GM12878 (cell line): ENCODE measurements around the gene MLN. TPM values are rescaled to one million over a fixed set of nuclear protein-coding genes. Genes with fewer than 3 reads are reported as not detected.

Experiments
- ATAC-seq: fragments of 200-7000 bp; cut with Tn5 transposase; 3 replicates; pipeline ENCODE4 v1.9.1; 2020; ENCODE audit warnings: mild to moderate bottlenecking, moderate library complexity
- BruUV-seq: library from RNA; stranded (reverse); fragments of 400-500 nt; replicated peaks from 2 replicates; lab custom pipeline; 2021; lab: Mats Ljungman, UMichigan
- CTCF ChIA-PET: fragments of 300-600 bp; sonication (Branson Sonifier 250); formaldehyde crosslinking; extraction: SDS; loops from one replicate; lab custom pipeline; 2021; ENCODE audit warnings: inconsistent platforms; lab: Yijun Ruan, JAX
- POLR2A ChIA-PET: fragments of 350-600 bp; formaldehyde crosslinking; extraction: SDS; loops from one replicate; lab custom pipeline; 2021; ENCODE audit warnings: inconsistent platforms; lab: Charles Lee
- RAD21 ChIA-PET: fragments of 300-600 bp; sonication (Branson Sonifier 250); formaldehyde crosslinking; loops from one replicate; lab custom pipeline; 2023; ENCODE audit warnings: antibody characterized with exemption; ENCODE audit not compliant: unreplicated experiment; lab: Charles Lee
- SMC1A ChIA-PET: fragments of 300-600 bp; sonication (Branson Sonifier 250); formaldehyde crosslinking; loops from one replicate; lab custom pipeline; 2023; ENCODE audit not compliant: unreplicated experiment, uncharacterized antibody; lab: Charles Lee
- DNase-seq: peaks from one replicate; pipeline ENCODE4 v3.0.0-alpha.2; 2011; ENCODE audit warnings: low read depth, low spot score
- FAIRE-seq: peaks from 3 replicates; lab custom pipeline; 2011; peaks lifted over from hg19 to GRCh38; lab: Jason Lieb, UNC
- H2AFZ ChIP-seq: 2 replicates; pipeline ENCODE4 v1.6.0; 2011; ENCODE audit warnings: low read depth, low read length, control low read depth; ENCODE audit not compliant: control insufficient read depth
- H3K27ac ChIP-seq: 2 replicates; pipeline ENCODE4 v1.5.1; 2011; ENCODE audit warnings: control low read depth; ENCODE audit not compliant: control insufficient read depth, insufficient read depth
- H3K27me3 ChIP-seq, 2 experiments: replicated peaks in 1 of 2; 2 replicates each; pipeline versions ENCODE4 v1.6.0 to v1.6.1; 2011; ENCODE audit warnings: low read length in 1 of 2; ENCODE audit not compliant: control insufficient read depth in 2 of 2, insufficient read depth in 2 of 2
- H3K36me3 ChIP-seq, 2 experiments: 2 replicates each; pipeline ENCODE4 v1.5.1; 2011; ENCODE audit warnings: low read length in 1 of 2; ENCODE audit not compliant: control insufficient read depth in 2 of 2, insufficient read depth in 2 of 2
- H3K4me1 ChIP-seq: 2 replicates; pipeline ENCODE4 v1.6.1; 2011; ENCODE audit warnings: mild to moderate bottlenecking, low read length, moderate library complexity, mixed read lengths; ENCODE audit not compliant: control insufficient read depth, insufficient read depth
- H3K4me2 ChIP-seq: 2 replicates; pipeline ENCODE4 v1.6.0; 2011; ENCODE audit warnings: control low read depth; ENCODE audit not compliant: control insufficient read depth, insufficient read depth
- H3K4me3 ChIP-seq: fragments of 200-600 bp; sonication (generic); 2 replicates; pipeline ENCODE4 v1.5.1; 2016
- H3K79me2 ChIP-seq: 2 replicates; pipeline ENCODE4 v1.6.0; 2011; ENCODE audit warnings: low read length; ENCODE audit not compliant: control insufficient read depth, insufficient read depth
- H3K9ac ChIP-seq: 2 replicates; pipeline ENCODE4 v1.8.0; 2011; ENCODE audit warnings: low read length, control low read depth, mixed read lengths; ENCODE audit not compliant: control insufficient read depth, insufficient read depth
- H3K9me3 ChIP-seq: replicated peaks from 3 replicates; pipeline ENCODE4 v1.5.1; 2011; ENCODE audit warnings: mild to moderate bottlenecking, low read length; ENCODE audit not compliant: control insufficient read depth, insufficient read depth
- H4K20me1 ChIP-seq: 2 replicates; pipeline ENCODE4 v1.6.0; 2011; ENCODE audit not compliant: control insufficient read depth, insufficient read depth
- ATF3 ChIP-seq: IDR thresholded peaks from 2 replicates; pipeline ENCODE4 v1.6.1; 2011; ENCODE audit warnings: low read depth, mild to moderate bottlenecking, low read length, moderate library complexity, borderline replicate concordance; ENCODE audit errors: extremely low read depth
- BRCA1 ChIP-seq: IDR thresholded peaks from 2 replicates; pipeline ENCODE4 v1.6.1; 2011; ENCODE audit warnings: low read depth, low read length, improper control_type of control experiment
- CEBPB ChIP-seq, 2 experiments: fragments of 150-350 bp in 1 of 2; IDR thresholded peaks; 2 replicates each; pipeline ENCODE4 v1.6.1; 2012 to 2014; ENCODE audit warnings: low read depth in 2 of 2, low read length in 2 of 2, borderline replicate concordance in 1 of 2, inconsistent platforms in 1 of 2
- CHD1 ChIP-seq: IDR thresholded peaks from 2 replicates; pipeline ENCODE4 v1.6.1; 2012; ENCODE audit warnings: low read depth, low read length, improper control_type of control experiment
- DPF2 ChIP-seq: fragments of 450-650 bp; IDR thresholded peaks from 2 replicates; pipeline ENCODE4 v1.6.1; 2017; ENCODE audit warnings: mild to moderate bottlenecking
- GABPA ChIP-seq: IDR thresholded peaks from 2 replicates; pipeline ENCODE4 v1.6.1; 2014; ENCODE audit warnings: antibody characterized with exemption, low read depth, mild to moderate bottlenecking, inconsistent platforms
- IKZF1 ChIP-seq: fragments of 450-650 bp; conservative IDR thresholded peaks from 2 replicates; pipeline ENCODE4 v1.6.1; 2017; ENCODE audit warnings: antibody characterized with exemption, mild to moderate bottlenecking
- KDM1A ChIP-seq: fragments of 200-600 bp; sonication (generic); IDR thresholded peaks from 2 replicates; pipeline ENCODE4 v1.6.1; 2016; ENCODE audit warnings: borderline replicate concordance
- NFYA ChIP-seq: IDR thresholded peaks from 2 replicates; pipeline ENCODE4 v1.6.1; 2011; ENCODE audit warnings: low read depth, mild to moderate bottlenecking, low read length, improper control_type of control experiment, borderline replicate concordance
- NR2F1 ChIP-seq: fragments of 450-650 bp; conservative IDR thresholded peaks from 2 replicates; pipeline ENCODE4 v1.6.1; 2017; ENCODE audit warnings: mild to moderate bottlenecking
- PBX3 ChIP-seq: IDR thresholded peaks from 2 replicates; pipeline ENCODE4 v1.6.1; 2011; ENCODE audit warnings: mild to moderate bottlenecking, low read depth, low read length, moderate library complexity; ENCODE audit not compliant: insufficient replicate concordance
- SMAD5 ChIP-seq: IDR thresholded peaks from 2 replicates; pipeline ENCODE4 v1.6.1; 2016; ENCODE audit warnings: antibody characterized with exemption, low read depth
- SMC3 ChIP-seq: IDR thresholded peaks from 2 replicates; pipeline ENCODE4 v1.6.1; 2011; ENCODE audit warnings: low read length, improper control_type of control experiment, borderline replicate concordance
- YY1 ChIP-seq: IDR thresholded peaks from 2 replicates; pipeline ENCODE4 v1.6.1; 2011; ENCODE audit warnings: low read depth, mild to moderate bottlenecking, low read length
- WGBS: methylation state at CpG from one replicate; pipeline ENCODE4 v1.1.6; 2016; ENCODE audit warnings: low lambda C conversion rate; ENCODE audit not compliant: insufficient replicate concordance, insufficient coverage; ENCODE audit errors: missing lambda C conversion rate; 5-methylcytosine and 5-hydroxymethylcytosine counted together
- in situ Hi-C: fragments of 300-500 bp; cut with MboI; formaldehyde crosslinking; loops from 9 replicates; pipeline ENCODE4 v1.14.3; 2018; ENCODE audit warnings: mixed read lengths
- intact Hi-C: fragments of 100-400 bp; cut with micrococcal nuclease; formaldehyde crosslinking; loops from one replicate; pipeline ENCODE4 v1.14.2; 2022; ENCODE audit not compliant: unreplicated experiment
- polyA plus RNA-seq, 11 experiments: library from polyadenylated mRNA; depleted of rRNA in 4 of 11; unstranded in 6 of 11; stranded (reverse) in 5 of 11; fragments of >200 nt; fragmentation: Nextera tagmentation in 4 of 11; fragmentation: Illumina TruSeq in 1 of 11; extraction: Ambion mirVana in 4 of 11; extraction: Trizol in 1 of 11; gene quantifications; 1 replicate in 1 of 11; 2 replicates in 10 of 11; pipeline versions ENCODE4 v1.2.1 to v1.2.3, GENCODE V29; 2011 to 2016; ENCODE audit warnings: inconsistent platforms in 2 of 11, missing spikeins in 2 of 11, low read depth in 1 of 11
- total RNA-seq, 4 experiments: library from RNA; depleted of rRNA in 3 of 4; stranded (reverse); fragments of >200 nt in 3 of 4; fragmentation: Illumina TruSeq in 1 of 4; extraction: Trizol in 1 of 4; gene quantifications; 2 replicates each; pipeline versions ENCODE4 v1.2.1 to v1.2.3, GENCODE V29; 2013 to 2021
- TF ChIP-seq, protein P1 (sequence below): fragments of 450-650 bp; IDR thresholded peaks from 2 replicates; pipeline ENCODE4 v1.6.1; 2016; ENCODE audit warnings: mild to moderate bottlenecking
- TF ChIP-seq, protein P2 (sequence below): IDR thresholded peaks from 2 replicates; pipeline ENCODE4 v1.6.1; 2012; ENCODE audit warnings: mild to moderate bottlenecking, low read depth, low read length

MLN gene
- total and polyA plus RNA-seq, 10 of the 15 experiments (the other 5 are each of a cell fraction or from before 2014, with no cell fraction given), result not detected

- TF ChIP-seq DPF2 (no peak), CHD1 (no peak), YY1 (no peak)
- TF ChIP-seq, protein P1, sequence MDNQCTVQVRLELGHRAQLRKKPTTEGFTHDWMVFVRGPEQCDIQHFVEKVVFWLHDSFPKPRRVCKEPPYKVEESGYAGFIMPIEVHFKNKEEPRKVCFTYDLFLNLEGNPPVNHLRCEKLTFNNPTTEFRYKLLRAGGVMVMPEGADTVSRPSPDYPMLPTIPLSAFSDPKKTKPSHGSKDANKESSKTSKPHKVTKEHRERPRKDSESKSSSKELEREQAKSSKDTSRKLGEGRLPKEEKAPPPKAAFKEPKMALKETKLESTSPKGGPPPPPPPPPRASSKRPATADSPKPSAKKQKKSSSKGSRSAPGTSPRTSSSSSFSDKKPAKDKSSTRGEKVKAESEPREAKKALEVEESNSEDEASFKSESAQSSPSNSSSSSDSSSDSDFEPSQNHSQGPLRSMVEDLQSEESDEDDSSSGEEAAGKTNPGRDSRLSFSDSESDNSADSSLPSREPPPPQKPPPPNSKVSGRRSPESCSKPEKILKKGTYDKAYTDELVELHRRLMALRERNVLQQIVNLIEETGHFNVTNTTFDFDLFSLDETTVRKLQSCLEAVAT, result no peak
These were observed 5.8 kb upstream of the MLN start (continued) for GRCh38 chr6:33809594-33809993.

DNA sequence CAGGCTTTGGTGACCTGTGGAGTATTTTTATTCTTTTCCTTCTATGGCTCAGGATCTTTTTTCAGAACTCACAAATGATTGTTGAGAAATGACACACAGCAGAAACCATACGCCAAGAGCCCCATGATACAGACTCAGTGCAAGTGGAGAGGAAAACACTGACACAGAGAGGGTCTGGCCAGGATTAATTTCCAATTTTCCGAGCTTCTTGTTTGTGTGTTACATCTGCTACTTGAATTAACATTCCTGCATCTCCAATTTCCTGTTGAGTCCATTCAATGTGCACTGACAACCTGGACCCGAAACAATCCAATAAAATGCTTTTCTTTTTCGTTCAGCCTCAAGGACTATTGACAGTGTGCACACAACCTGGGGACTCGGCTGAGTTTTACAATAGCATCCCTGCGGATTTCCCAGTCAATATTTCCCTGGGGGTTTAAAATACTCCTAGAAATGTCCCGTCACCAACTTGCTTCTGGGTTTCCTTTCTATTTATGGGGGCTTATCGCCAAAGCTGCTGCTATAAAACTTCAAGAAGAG, 4.9 kb upstream of the MLN start:
- H3K9ac ChIP-seq, result no peak overlapping the region
- no peaks in the 10 kb centered on the region for H3K79me2 ChIP-seq
- ChIA-PET SMC1A (no interaction called here), POLR2A (no interaction called here), CTCF (interaction anchor here (0.9 kb wide), 1 partner anchor 30 kb away, joined by 3 read pairs; no protein-coding TSS in a partner anchor), RAD21 (no interaction called here)
- DNase-seq (no peak), ATAC-seq (no peak), FAIRE-seq (no peak)
- WGBS, result 13% methylated on average over 8 of the region's 8 CpGs
- intact Hi-C loops (no loop called here), in situ Hi-C loops (no loop called here)
- no peaks in the 10 kb centered on the region; the same call in 1 of the 2 replicates for H4K20me1 ChIP-seq
- H3K27me3 ChIP-seq, result peaks cover 2 to 8% of the 10 kb centered on the region in 2 experiments; a peak in 3 of 4 replicates
- no peak overlapping the region for H2AFZ ChIP-seq
- H3K27ac ChIP-seq, result no peak overlapping the region
- H3K36me3 ChIP-seq, result no peaks in the 10 kb centered on the region
- H3K4me1 ChIP-seq, result no peaks in the 10 kb centered on the region
- no peak overlapping the region for H3K4me3 ChIP-seq
- H3K4me2 ChIP-seq, result no peak overlapping the region
- no TSS peak for BruUV-seq
- H3K9me3 ChIP-seq, result no peaks in the 10 kb centered on the region
- no peak for TF ChIP-seq IKZF1
- TF ChIP-seq NR2F1, result no peak
- TF ChIP-seq, protein P2, sequence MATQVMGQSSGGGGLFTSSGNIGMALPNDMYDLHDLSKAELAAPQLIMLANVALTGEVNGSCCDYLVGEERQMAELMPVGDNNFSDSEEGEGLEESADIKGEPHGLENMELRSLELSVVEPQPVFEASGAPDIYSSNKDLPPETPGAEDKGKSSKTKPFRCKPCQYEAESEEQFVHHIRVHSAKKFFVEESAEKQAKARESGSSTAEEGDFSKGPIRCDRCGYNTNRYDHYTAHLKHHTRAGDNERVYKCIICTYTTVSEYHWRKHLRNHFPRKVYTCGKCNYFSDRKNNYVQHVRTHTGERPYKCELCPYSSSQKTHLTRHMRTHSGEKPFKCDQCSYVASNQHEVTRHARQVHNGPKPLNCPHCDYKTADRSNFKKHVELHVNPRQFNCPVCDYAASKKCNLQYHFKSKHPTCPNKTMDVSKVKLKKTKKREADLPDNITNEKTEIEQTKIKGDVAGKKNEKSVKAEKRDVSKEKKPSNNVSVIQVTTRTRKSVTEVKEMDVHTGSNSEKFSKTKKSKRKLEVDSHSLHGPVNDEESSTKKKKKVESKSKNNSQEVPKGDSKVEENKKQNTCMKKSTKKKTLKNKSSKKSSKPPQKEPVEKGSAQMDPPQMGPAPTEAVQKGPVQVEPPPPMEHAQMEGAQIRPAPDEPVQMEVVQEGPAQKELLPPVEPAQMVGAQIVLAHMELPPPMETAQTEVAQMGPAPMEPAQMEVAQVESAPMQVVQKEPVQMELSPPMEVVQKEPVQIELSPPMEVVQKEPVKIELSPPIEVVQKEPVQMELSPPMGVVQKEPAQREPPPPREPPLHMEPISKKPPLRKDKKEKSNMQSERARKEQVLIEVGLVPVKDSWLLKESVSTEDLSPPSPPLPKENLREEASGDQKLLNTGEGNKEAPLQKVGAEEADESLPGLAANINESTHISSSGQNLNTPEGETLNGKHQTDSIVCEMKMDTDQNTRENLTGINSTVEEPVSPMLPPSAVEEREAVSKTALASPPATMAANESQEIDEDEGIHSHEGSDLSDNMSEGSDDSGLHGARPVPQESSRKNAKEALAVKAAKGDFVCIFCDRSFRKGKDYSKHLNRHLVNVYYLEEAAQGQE, result no peak
- TF ChIP-seq KDM1A, result no peak
- no peak for TF ChIP-seq PBX3
- no peak for TF ChIP-seq ATF3
- no peak for TF ChIP-seq BRCA1
- no peak for TF ChIP-seq NFYA
- no peak for TF ChIP-seq CEBPB (IDR thresholded peaks at IDR 0.05; ENCODE audit: borderline replicate concordance in 1 of 2, low read depth in 2 of 2, low read length in 2 of 2)
- no peak for TF ChIP-seq SMAD5
- no peak for TF ChIP-seq SMC3
- no peak for TF ChIP-seq GABPA
